Stimulated activated effector memory CD8-positive, alpha-beta T cell treated with anti-CD3 and anti-CD28 coated beads, Interleukin-12 subunit alpha, Interleukin-12 subunit beta, amount 100 ng/mL, for 72 hours (primary cell): ENCODE measurements around the gene RARRES1.
A peak's percentile ranks its signal among the peaks of the same experiment; 100 is the strongest.

Source experiments
- ATAC-seq: fragments of 150-1000 bp; cut with Tn5 transposase; 2 replicates; pipeline ENCODE4 v1.10.0; 2021
- DNase-seq, 2 donors: peaks; one replicate each; pipeline ENCODE4 v3.0.0; 2021 to 2022; ENCODE audit warnings: low spot score in 2 of 2
- H3K27ac Mint-ChIP-seq: one replicate; pipeline ENCODE4 v1.8.0; 2022; ENCODE audit warnings: mild to moderate bottlenecking, mixed read lengths
- H3K36me3 Mint-ChIP-seq: one replicate; pipeline ENCODE4 v1.8.0; 2022; ENCODE audit warnings: mild to moderate bottlenecking, mixed read lengths
- H3K4me1 Mint-ChIP-seq: one replicate; pipeline ENCODE4 v1.8.0; 2022; ENCODE audit warnings: mixed read lengths
- H3K4me3 Mint-ChIP-seq: one replicate; pipeline ENCODE4 v1.8.0; 2022; ENCODE audit warnings: mild to moderate bottlenecking, mixed read lengths
- H3K9me3 Mint-ChIP-seq: one replicate; pipeline ENCODE4 v1.8.0; 2022; ENCODE audit warnings: mixed read lengths

RARRES1 gene

GRCh38 chr3:158731938-158732855 lies at the start of gene RARRES1:
Gene RARRES1 (minus strand): TSS chr3:158732457. CDS start chr3:158732415, 42 bp downstream.
- Mint-ChIP-seq H3K9me3 (no peaks in the 10 kb centered on the region), H3K4me3 (peak within 1 kb of the TSS; percentile 46), H3K4me1 (peaks cover 10% of the 10 kb centered on the region), H3K36me3 (no peaks in the 10 kb centered on the region), H3K27ac (no peak within 1 kb of the TSS)
- ATAC-seq (peak; percentile 82), DNase-seq (peak; percentile 25 to 64)

- no peaks in the 10 kb centered on the region for H3K36me3 Mint-ChIP-seq
- no peaks in the 10 kb centered on the region for H3K4me1 Mint-ChIP-seq
- no peak overlapping the region for H3K4me3 Mint-ChIP-seq
- no peak for DNase-seq
- H3K9me3 Mint-ChIP-seq, result no peaks in the 10 kb centered on the region
- ATAC-seq, result no peak
- no peak overlapping the region for H3K27ac Mint-ChIP-seq
These were observed 49.6 kb upstream of the RARRES1 start for GRCh38 chr3:158781849-158782248.

GRCh38 chr3:158781191-158781590 lies 48.9 kb upstream of the RARRES1 start:
- ATAC-seq (no peak), DNase-seq (no peak)
- H3K36me3 Mint-ChIP-seq, result no peaks in the 10 kb centered on the region
- H3K27ac Mint-ChIP-seq, result no peak overlapping the region
- no peak overlapping the region for H3K4me3 Mint-ChIP-seq
- no peaks in the 10 kb centered on the region for H3K9me3 Mint-ChIP-seq
- H3K4me1 Mint-ChIP-seq, result no peaks in the 10 kb centered on the region

- Mint-ChIP-seq H3K4me1 (no peaks in the 10 kb centered on the region), H3K36me3 (no peaks in the 10 kb centered on the region), H3K9me3 (no peaks in the 10 kb centered on the region), H3K27ac (no peak overlapping the region), H3K4me3 (no peak overlapping the region)
- no peak for DNase-seq
- ATAC-seq, result no peak
These were observed 48.5 kb upstream of the RARRES1 start for GRCh38 chr3:158780766-158781165.

GRCh38 chr3:158777161-158777873 lies 45.1 kb upstream of the RARRES1 start:
- Mint-ChIP-seq H3K4me3 (no peak overlapping the region), H3K27ac (no peak overlapping the region), H3K36me3 (no peaks in the 10 kb centered on the region), H3K4me1 (peaks cover 6% of the 10 kb centered on the region), H3K9me3 (no peaks in the 10 kb centered on the region)
- no peak for ATAC-seq
- DNase-seq, result no peak

GRCh38 chr3:158776531-158776930 lies 44.3 kb upstream of the RARRES1 start:
- no peak for ATAC-seq
- H3K36me3 Mint-ChIP-seq, result no peaks in the 10 kb centered on the region
- no peak overlapping the region for H3K27ac Mint-ChIP-seq
- no peaks in the 10 kb centered on the region for H3K9me3 Mint-ChIP-seq
- H3K4me3 Mint-ChIP-seq, result no peak overlapping the region
- no peak for DNase-seq
- H3K4me1 Mint-ChIP-seq, result peaks cover 6% of the 10 kb centered on the region

GRCh38 chr3:158775426-158776410 lies 43.5 kb upstream of the RARRES1 start:
- ATAC-seq (no peak), DNase-seq (no peak)
- Mint-ChIP-seq H3K4me3 (no peak overlapping the region), H3K4me1 (peaks cover 6% of the 10 kb centered on the region), H3K36me3 (no peaks in the 10 kb centered on the region), H3K9me3 (no peaks in the 10 kb centered on the region), H3K27ac (no peak overlapping the region)

GRCh38 chr3:158774965-158775364 lies 42.7 kb upstream of the RARRES1 start:
- H3K27ac Mint-ChIP-seq, result no peak overlapping the region
- no peaks in the 10 kb centered on the region for H3K9me3 Mint-ChIP-seq
- peaks cover 6% of the 10 kb centered on the region for H3K4me1 Mint-ChIP-seq
- DNase-seq (no peak), ATAC-seq (no peak)
- no peaks in the 10 kb centered on the region for H3K36me3 Mint-ChIP-seq
- no peak overlapping the region for H3K4me3 Mint-ChIP-seq

GRCh38 chr3:158773845-158774830 lies 41.9 kb upstream of the RARRES1 start:
- Mint-ChIP-seq H3K27ac (no peak overlapping the region), H3K4me1 (peaks cover 6% of the 10 kb centered on the region), H3K9me3 (no peaks in the 10 kb centered on the region), H3K4me3 (no peak overlapping the region), H3K36me3 (no peaks in the 10 kb centered on the region)
- ATAC-seq, result no peak
- DNase-seq, result no peak

- ATAC-seq, result no peak
- DNase-seq, result no peak
- H3K4me1 Mint-ChIP-seq, result peaks cover 6% of the 10 kb centered on the region
- H3K36me3 Mint-ChIP-seq, result no peaks in the 10 kb centered on the region
- no peaks in the 10 kb centered on the region for H3K9me3 Mint-ChIP-seq
- no peak overlapping the region for H3K4me3 Mint-ChIP-seq
- H3K27ac Mint-ChIP-seq, result no peak overlapping the region
These were observed 40.9 kb upstream of the RARRES1 start for GRCh38 chr3:158773166-158773565.

- no peak for DNase-seq
These were observed 39.7 kb upstream of the RARRES1 start for GRCh38 chr3:158771982-158772381.

GRCh38 chr3:158771577-158771976 lies 39.3 kb upstream of the RARRES1 start:
- Mint-ChIP-seq H3K4me1 (peaks cover 6% of the 10 kb centered on the region), H3K4me3 (no peak overlapping the region), H3K27ac (no peak overlapping the region), H3K36me3 (no peaks in the 10 kb centered on the region), H3K9me3 (no peaks in the 10 kb centered on the region)
- ATAC-seq (no peak), DNase-seq (no peak)

More at GRCh38 chr3:158771982-158772381, 39.7 kb upstream of the RARRES1 start:
- Mint-ChIP-seq H3K9me3 (no peaks in the 10 kb centered on the region), H3K4me3 (no peak overlapping the region), H3K36me3 (no peaks in the 10 kb centered on the region), H3K27ac (no peak overlapping the region), H3K4me1 (peaks cover 6% of the 10 kb centered on the region)
- ATAC-seq, result no peak

- Mint-ChIP-seq H3K36me3 (no peaks in the 10 kb centered on the region), H3K9me3 (no peaks in the 10 kb centered on the region)
These were observed 38.6 kb upstream of the RARRES1 start for GRCh38 chr3:158770741-158771350.

More at GRCh38 chr3:158770741-158771350, 38.6 kb upstream of the RARRES1 start:
- no peak overlapping the region for H3K4me3 Mint-ChIP-seq
- ATAC-seq, result no peak
- no peak for DNase-seq
- H3K4me1 Mint-ChIP-seq, result peaks cover 6% of the 10 kb centered on the region
- H3K27ac Mint-ChIP-seq, result no peak overlapping the region
